NT2/D1 (cell line): ENCODE measurements around the gene ERBB4.

Experiments
- SUZ12 ChIP-seq: IDR thresholded peaks from 2 replicates; pipeline ENCODE4 v1.6.1; 2011; ENCODE audit not compliant: insufficient read length, insufficient read depth; ENCODE audit errors: extremely low read depth
- YY1 ChIP-seq: IDR thresholded peaks from 2 replicates; pipeline ENCODE4 v1.6.1; 2011; ENCODE audit not compliant: insufficient read length, insufficient read depth
- ZNF274 ChIP-seq: IDR thresholded peaks from 2 replicates; pipeline ENCODE4 v1.6.1; 2011; ENCODE audit warnings: mild to moderate bottlenecking, low read depth, low read length

DNA sequence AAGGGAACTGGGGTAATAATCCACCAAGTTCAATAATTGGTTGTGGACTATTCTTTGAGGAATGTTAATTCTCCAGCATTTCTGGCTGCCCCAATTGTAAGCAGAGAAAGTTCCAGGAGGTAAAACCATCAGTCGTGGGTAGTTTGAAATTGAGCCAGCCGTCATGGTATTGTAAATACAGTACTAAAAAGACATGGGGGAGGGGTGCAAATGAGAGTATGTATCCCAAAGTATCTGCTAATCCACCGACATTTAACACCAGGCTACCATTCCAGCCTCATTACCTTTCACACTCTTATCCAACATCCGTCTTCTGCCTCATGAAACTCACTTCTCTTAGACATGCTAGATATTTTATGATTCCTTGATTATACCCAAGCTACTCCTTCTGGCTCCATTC, 507.9 kb downstream of the ERBB4 start:
- no peak for TF ChIP-seq YY1
- TF ChIP-seq SUZ12 = no peak
- TF ChIP-seq ZNF274 = no peak
